T47D (cell line): Measurements from ENCODE around the gene GANC.
A peak's percentile ranks its signal among the peaks of the same experiment; 100 is the strongest.

Experiments
- DNase-seq, 2 experiments: peaks; one replicate each; pipeline versions ENCODE4 v3.0.0 to v3.0.0-alpha.2; 2011 to 2012; ENCODE audit warnings: low read depth in 1 of 2, low spot score in 1 of 2
- JUND ChIP-seq: IDR thresholded peaks from 2 replicates; pipeline ENCODE4 v1.6.1; 2012; ENCODE audit warnings: low read depth
- in situ Hi-C: cut with HindIII; loops from 2 replicates; pipeline ENCODE4 v1.10.0; 2016; ENCODE audit warnings: low sequenced_read_pairs, low pct_unique_long_range_greater_than_20kb

The GANC gene

GRCh38 chr15:42374810-42375209 is 101.8 kb downstream of the GANC start:
- no peak for TF ChIP-seq JUND
- in situ Hi-C loops, result no loop called here
- DNase-seq, result no peak

- no peak for DNase-seq
- in situ Hi-C loops, result no loop called here
- TF ChIP-seq JUND, result no peak
Measured at GRCh38 chr15:42375252-42375651, 102.3 kb downstream of the GANC start.

DNA sequence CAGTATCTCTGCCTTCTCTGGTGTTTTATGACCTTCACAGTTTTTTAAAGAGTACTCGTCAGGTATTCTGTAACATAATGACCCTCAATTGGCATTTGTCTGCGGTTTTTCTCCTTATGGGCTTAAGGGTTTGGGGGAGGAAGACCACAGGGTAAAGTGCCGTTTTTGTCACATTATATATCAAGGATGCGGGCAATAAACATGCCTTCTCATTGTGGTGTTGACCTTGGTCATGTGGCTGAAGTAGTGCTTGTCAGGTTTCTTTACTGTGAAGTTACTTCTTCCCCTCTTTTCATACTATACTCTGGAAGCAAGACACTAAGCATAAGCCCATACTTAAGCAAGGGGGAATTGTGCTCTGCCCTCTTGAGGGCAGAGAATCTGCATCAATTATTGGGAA is 102.9 kb downstream of the GANC start:
- no peak for TF ChIP-seq JUND
- no peak for DNase-seq
- in situ Hi-C loops, result no loop called here

- DNase-seq, result no peak
- TF ChIP-seq JUND, result no peak
- in situ Hi-C loops, result no loop called here
Measured at GRCh38 chr15:42378011-42378410, 105.0 kb downstream of the GANC start.

- in situ Hi-C loops, result no loop called here
- no peak for DNase-seq
- no peak for TF ChIP-seq JUND
Measured at GRCh38 chr15:42384597-42384996, 111.6 kb downstream of the GANC start.

- in situ Hi-C loops, result no loop called here
- TF ChIP-seq JUND, result no peak
- peak; percentile 64 to 72 for DNase-seq
Measured at GRCh38 chr15:42385206-42385979, 112.4 kb downstream of the GANC start.

DNA sequence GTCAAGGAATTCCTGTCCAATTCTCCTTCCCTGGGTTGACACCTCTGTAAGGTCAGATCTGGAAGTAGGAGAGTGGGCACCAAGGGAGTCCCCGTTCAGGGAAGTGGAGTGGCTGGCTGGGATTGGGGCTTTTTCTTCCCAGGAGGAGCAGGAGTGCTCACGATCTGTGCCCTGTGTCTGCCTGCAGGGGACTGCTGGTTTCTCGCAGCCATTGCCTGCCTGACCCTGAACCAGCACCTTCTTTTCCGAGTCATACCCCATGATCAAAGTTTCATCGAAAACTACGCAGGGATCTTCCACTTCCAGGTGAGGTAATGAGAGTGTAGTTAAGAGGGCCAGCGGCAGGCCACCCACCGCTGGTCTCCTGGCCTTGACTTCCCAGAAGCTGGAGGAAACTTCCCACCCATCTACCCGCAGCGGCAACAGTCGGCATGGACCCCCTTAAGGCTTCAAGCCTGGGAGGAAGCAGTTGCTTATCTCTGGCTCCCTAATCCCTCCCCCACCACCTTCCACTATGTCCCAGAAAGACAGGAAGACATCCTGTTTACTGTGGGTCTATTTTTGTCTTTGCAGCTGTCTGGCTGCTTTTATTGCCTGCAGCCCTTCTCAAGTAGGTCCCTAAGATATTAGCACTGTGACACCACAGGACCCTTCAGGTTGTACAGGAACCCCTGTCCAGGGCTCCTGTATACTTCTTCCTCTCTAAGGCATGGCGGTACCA is 113.1 kb downstream of the GANC start:
- in situ Hi-C loops, result no loop called here
- no peak for DNase-seq
- TF ChIP-seq JUND, result no peak

- no peak for TF ChIP-seq JUND
- no peak for DNase-seq
- in situ Hi-C loops, result no loop called here
Measured at GRCh38 chr15:42387603-42388002, 114.6 kb downstream of the GANC start.

DNA sequence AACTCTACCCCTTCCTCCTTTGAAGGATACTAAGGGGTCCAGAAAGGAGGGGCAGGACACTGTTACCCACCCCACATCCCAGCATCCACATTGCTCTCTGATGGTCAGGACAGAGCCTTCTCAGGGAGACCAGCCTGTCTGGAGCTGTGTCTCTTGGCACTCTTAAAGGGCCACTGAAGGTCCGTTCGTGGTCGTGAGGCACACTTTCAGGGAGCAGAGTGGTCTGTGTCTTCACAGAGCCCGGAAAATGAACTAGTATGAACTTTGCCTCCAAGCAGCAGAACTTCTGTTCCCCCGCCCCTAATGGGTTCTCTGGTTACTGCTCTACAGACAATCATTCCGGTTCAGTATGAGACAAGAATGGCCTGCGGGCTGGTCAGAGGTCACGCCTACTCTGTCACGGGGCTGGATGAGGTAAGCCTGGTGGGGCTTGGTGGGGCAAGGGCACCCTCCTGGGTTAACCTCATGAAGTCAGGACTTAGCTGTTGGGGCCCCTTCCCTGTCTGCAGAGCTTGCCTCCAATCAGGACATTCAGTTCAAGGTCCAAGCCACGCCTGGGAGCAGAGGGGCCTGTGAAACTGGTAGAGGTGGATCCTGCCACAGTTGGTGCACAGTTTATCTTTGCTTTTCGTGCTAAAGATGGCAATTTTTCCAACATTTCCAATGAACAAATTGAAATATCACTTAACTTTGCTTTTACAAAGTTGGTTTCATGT is 119.5 kb downstream of the GANC start:
- in situ Hi-C loops, result no loop called here
- no peak for TF ChIP-seq JUND
- no peak for DNase-seq

- no peak for TF ChIP-seq JUND
- in situ Hi-C loops, result no loop called here
- no peak for DNase-seq
Measured at GRCh38 chr15:42394106-42394505, 121.1 kb downstream of the GANC start.

DNA sequence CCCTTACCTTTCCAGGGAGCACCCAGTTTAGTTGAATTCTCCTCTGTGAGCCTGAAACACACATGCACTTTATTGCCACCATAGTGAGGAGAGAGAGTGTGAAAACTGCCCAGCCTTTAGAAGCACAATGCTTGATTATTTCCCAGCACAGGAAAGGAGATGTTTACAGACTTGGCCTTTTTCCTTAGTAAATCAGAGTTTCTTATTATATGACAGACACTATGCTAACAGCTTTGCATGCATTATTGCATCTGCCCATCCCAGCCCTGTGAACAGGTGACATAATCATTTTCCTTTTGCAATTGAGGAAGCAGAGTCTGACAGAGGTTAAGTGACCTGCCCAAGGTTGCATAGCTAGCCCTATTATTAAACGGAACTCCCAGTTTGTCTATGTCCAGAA is 122.8 kb downstream of the GANC start:
- no peak for DNase-seq
- no peak for TF ChIP-seq JUND
- in situ Hi-C loops, result no loop called here

DNA sequence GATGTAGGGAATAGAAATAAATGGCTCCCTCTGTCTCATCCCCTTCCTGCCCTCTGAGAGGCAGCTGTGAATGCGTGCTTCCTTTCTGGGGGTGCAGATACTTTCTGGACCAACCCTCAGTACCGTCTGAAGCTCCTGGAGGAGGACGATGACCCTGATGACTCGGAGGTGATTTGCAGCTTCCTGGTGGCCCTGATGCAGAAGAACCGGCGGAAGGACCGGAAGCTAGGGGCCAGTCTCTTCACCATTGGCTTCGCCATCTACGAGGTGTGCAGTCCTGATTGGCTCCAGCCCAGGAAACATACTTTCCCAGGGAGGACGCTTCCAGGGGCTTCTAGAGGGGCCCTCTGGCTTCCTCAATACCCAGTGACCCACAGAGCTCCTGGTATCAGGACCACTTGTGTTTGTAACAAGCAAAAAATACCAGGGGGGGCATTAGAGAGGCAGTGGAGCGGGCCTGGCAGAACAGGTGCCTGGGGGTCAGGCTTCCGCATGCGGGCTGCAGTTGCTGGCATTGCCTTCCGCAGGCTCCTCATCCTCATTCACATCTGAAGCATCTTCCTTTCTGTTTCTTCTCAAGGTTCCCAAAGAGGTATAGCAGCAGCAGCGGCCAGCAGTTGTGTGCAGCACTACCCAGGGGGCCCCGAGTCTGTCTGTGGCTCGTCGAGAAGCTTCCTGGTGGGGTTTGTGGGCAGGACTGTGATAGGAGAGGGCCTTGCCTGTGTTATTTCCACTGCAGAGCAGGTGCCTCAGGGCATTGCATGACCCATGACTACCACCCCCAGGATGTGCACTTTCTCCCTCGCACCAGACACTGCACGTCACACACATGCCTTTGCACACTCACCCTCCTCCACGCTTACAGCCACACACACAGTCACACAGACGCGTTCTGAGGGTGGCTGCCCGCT is 128.8 kb downstream of the GANC start:
- in situ Hi-C loops, result no loop called here
- DNase-seq, result no peak
- no peak for TF ChIP-seq JUND
